Measurements from ENCODE around the gene KIRREL1.

DNA sequence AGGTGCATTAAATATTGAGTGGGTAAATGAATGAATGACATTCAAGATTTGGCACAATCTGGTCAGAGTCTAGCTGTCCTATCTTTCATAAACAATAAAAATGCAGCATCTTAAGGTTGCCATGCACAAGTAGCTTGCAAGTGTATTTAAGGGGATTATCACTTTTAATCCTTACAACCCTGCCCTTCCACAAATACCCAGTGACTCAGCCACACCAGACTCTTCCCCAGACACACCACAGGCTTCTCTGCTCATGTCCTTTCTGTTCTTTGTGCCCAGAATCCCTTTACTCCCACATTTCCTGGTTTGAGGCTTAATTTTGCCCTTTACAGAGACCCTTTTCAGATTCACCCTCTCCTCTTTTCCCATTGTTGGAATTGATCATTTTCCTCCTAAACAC, 59.8 kb downstream of the KIRREL1 start:
- TF ChIP-seq, protein P1, sequence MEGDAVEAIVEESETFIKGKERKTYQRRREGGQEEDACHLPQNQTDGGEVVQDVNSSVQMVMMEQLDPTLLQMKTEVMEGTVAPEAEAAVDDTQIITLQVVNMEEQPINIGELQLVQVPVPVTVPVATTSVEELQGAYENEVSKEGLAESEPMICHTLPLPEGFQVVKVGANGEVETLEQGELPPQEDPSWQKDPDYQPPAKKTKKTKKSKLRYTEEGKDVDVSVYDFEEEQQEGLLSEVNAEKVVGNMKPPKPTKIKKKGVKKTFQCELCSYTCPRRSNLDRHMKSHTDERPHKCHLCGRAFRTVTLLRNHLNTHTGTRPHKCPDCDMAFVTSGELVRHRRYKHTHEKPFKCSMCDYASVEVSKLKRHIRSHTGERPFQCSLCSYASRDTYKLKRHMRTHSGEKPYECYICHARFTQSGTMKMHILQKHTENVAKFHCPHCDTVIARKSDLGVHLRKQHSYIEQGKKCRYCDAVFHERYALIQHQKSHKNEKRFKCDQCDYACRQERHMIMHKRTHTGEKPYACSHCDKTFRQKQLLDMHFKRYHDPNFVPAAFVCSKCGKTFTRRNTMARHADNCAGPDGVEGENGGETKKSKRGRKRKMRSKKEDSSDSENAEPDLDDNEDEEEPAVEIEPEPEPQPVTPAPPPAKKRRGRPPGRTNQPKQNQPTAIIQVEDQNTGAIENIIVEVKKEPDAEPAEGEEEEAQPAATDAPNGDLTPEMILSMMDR (IDR thresholded peaks at IDR 0.05): no peak
- no peak for TF ChIP-seq EZH2phosphoT487 (IDR thresholded peaks at IDR 0.05)

Measured in neural progenitor cell (in vitro differentiated cells).